ENCODE measurements around the gene ZNF14. TPM values are rescaled to one million over a fixed set of nuclear protein-coding genes. Genes with fewer than 3 reads are reported as not detected.

Gene ZNF14
- 1.4 and 1.7 TPM in 2 replicates for total RNA-seq

GRCh38 chr19:19732579-19733501 lies at the start of gene ZNF14:
TSS of gene ZNF14 (minus strand) at chr19:19733112. CDS start at chr19:19732958, 154 bp downstream.

GRCh38 chr19:19668230-19669012 lies 64.5 kb downstream of the ZNF14 start, which contains the start of gene ZNF101:
TSS of gene ZNF101 (plus strand) at chr19:19668839. CDS start at chr19:19668964, 125 bp downstream.

GRCh38 chr19:19663256-19664120 lies 69.4 kb downstream of the ZNF14 start, which contains the start of gene ATP13A1:
TSS of gene ATP13A1 (minus strand) at chr19:19663676. CDS start at chr19:19663666, 10 bp downstream.

Other genes starting within 250 kb of the ZNF14 start
- 0.34 and 1.3 TPM in 2 replicates for gene TSSK6, start 217.6 kb downstream of the ZNF14 start, total RNA-seq
- 125 and 206 TPM in 2 replicates for gene NDUFA13, start 216.9 kb downstream of the ZNF14 start, total RNA-seq
- 0.46 and 1.3 TPM in 2 replicates for gene YJEFN3, start 204.2 kb downstream of the ZNF14 start, total RNA-seq
- gene CILP2, start 194.8 kb downstream of the ZNF14 start, total RNA-seq = 0.08 and 0.31 TPM in 2 replicates
- gene PBX4, start 114.4 kb downstream of the ZNF14 start, total RNA-seq = 0.46 and 0.86 TPM in 2 replicates
- gene LPAR2, start 104.9 kb downstream of the ZNF14 start, total RNA-seq = 27.2 and 37.4 TPM in 2 replicates
- 11.6 and 29.2 TPM in 2 replicates for gene GMIP, start 89.5 kb downstream of the ZNF14 start, total RNA-seq
- gene ATP13A1, start 69.4 kb downstream of the ZNF14 start, total RNA-seq = 49.8 and 75.9 TPM in 2 replicates
- gene ZNF101, start 64.3 kb downstream of the ZNF14 start, total RNA-seq = 3.6 and 4.4 TPM in 2 replicates
- 8.7 and 10.6 TPM in 2 replicates for gene ZNF506, start 88.6 kb upstream of the ZNF14 start, total RNA-seq
- gene ZNF253, start 132.8 kb upstream of the ZNF14 start, total RNA-seq = 1.1 and 2.2 TPM in 2 replicates
- 3.7 and 8.4 TPM in 2 replicates for gene ZNF93, start 167.8 kb upstream of the ZNF14 start, total RNA-seq